Natural killer cell (primary cell): ENCODE results near the gene HOMER1. TPM values are rescaled to one million over a fixed set of nuclear protein-coding genes. Genes with fewer than 3 reads are reported as not detected.

ENCODE experiments used
- ATAC-seq, 3 donors: fragments of 150-1000 bp in 2 of 3; fragments of 200-7000 bp in 1 of 3; cut with Tn5 transposase; 1 replicate in 1 of 3; 2 replicates in 2 of 3; pipeline ENCODE4 v1.10.0; 2021; ENCODE audit warnings: mild to moderate bottlenecking in 2 of 3, moderate library complexity in 2 of 3
- DNase-seq, 2 donors: peaks; one replicate each; pipeline versions ENCODE4 v3.0.0 to v3.0.0-alpha.2; 2013 to 2021; ENCODE audit warnings: mixed read lengths in 1 of 2
- H3K27ac ChIP-seq: one replicate; pipeline ENCODE4 v1.5.1; 2013; ENCODE audit warnings: mild to moderate bottlenecking, low read length
- H3K27me3 ChIP-seq: one replicate; pipeline ENCODE4 v1.6.1; 2013; ENCODE audit warnings: low read length; ENCODE audit not compliant: control insufficient read depth, insufficient read depth
- H3K36me3 ChIP-seq: one replicate; pipeline ENCODE4 v1.6.1; 2013; ENCODE audit warnings: low read length; ENCODE audit not compliant: control insufficient read depth, insufficient read depth
- H3K4me1 ChIP-seq: one replicate; pipeline ENCODE4 v1.6.1; 2013; ENCODE audit warnings: low read length; ENCODE audit not compliant: control insufficient read depth, insufficient read depth
- H3K4me3 ChIP-seq: one replicate; pipeline ENCODE4 v1.5.1; 2013; ENCODE audit warnings: low read length
- H3K9me3 ChIP-seq: one replicate; pipeline ENCODE4 v1.6.1; 2013; ENCODE audit warnings: low read length; ENCODE audit not compliant: control insufficient read depth, insufficient read depth
- H3K27ac Mint-ChIP-seq, 2 donors: one replicate each; pipeline ENCODE4 v1.8.0; 2022; ENCODE audit warnings: mild to moderate bottlenecking in 2 of 2, mixed read lengths in 2 of 2, moderate library complexity in 1 of 2
- H3K27me3 Mint-ChIP-seq, 2 donors: one replicate each; pipeline ENCODE4 v1.8.0; 2022; ENCODE audit warnings: low read depth in 2 of 2, mixed read lengths in 2 of 2
- H3K36me3 Mint-ChIP-seq: one replicate; pipeline ENCODE4 v1.8.0; 2022; ENCODE audit warnings: mixed read lengths
- H3K4me1 Mint-ChIP-seq, 2 donors: one replicate each; pipeline ENCODE4 v1.8.0; 2022; ENCODE audit warnings: mixed read lengths in 2 of 2
- H3K4me3 Mint-ChIP-seq: one replicate; pipeline ENCODE4 v1.8.0; 2022; ENCODE audit warnings: mild to moderate bottlenecking, moderate library complexity, mixed read lengths
- H3K9me3 Mint-ChIP-seq, 2 donors: one replicate each; pipeline ENCODE4 v1.8.0; 2022; ENCODE audit warnings: mixed read lengths in 2 of 2
- WGBS: methylation state at CpG from one replicate; pipeline ENCODE4 v1.1.7; 2013; ENCODE audit warnings: missing lambda C conversion rate; ENCODE audit not compliant: insufficient coverage; 5-methylcytosine and 5-hydroxymethylcytosine counted together
- intact Hi-C: fragments of 100-400 bp; cut with micrococcal nuclease; formaldehyde crosslinking; loops from one replicate; pipeline ENCODE4 v1.14.2; 2022
- total RNA-seq, 4 donors: library from RNA; stranded (reverse); fragments of 120-200 nt in 1 of 4; gene quantifications; one replicate each; pipeline versions ENCODE4 v1.2.3 to v1.2.4, GENCODE V29; 2013 to 2022
- TF ChIP-seq, protein P1 (sequence below): fragments of 200-600 bp; IDR thresholded peaks from one replicate; pipeline ENCODE4 v1.8.0; 2022; ENCODE audit warnings: antibody characterized with exemption

The HOMER1 gene
- total RNA-seq, 3 donors from 2014 or later (not counting 1 experiment from before 2014, with no cell fraction given), result 3.1 to 5.4 (median 4.3) TPM

- Histone ChIP-seq H3K9me3 (no peaks in the 10 kb centered on the region), H3K36me3 (no peaks in the 10 kb centered on the region), H3K27ac (no peak overlapping the region), H3K27me3 (peaks cover 1% of the 10 kb centered on the region), H3K4me1 (no peaks in the 10 kb centered on the region), H3K4me3 (no peak overlapping the region)
- WGBS, result 86% methylated on average over 1 of the region's 1 CpG
- Mint-ChIP-seq H3K4me1 (no peaks in the 10 kb centered on the region), H3K36me3 (no peaks in the 10 kb centered on the region), H3K4me3 (no peak overlapping the region), H3K27me3 (peaks cover 3 to 4% of the 10 kb centered on the region in 2 donors), H3K27ac (no peak overlapping the region), H3K9me3 (peaks cover 0 to 3% of the 10 kb centered on the region in 2 donors)
- no peak for ATAC-seq
- DNase-seq, result no peak
- TF ChIP-seq, protein P1, sequence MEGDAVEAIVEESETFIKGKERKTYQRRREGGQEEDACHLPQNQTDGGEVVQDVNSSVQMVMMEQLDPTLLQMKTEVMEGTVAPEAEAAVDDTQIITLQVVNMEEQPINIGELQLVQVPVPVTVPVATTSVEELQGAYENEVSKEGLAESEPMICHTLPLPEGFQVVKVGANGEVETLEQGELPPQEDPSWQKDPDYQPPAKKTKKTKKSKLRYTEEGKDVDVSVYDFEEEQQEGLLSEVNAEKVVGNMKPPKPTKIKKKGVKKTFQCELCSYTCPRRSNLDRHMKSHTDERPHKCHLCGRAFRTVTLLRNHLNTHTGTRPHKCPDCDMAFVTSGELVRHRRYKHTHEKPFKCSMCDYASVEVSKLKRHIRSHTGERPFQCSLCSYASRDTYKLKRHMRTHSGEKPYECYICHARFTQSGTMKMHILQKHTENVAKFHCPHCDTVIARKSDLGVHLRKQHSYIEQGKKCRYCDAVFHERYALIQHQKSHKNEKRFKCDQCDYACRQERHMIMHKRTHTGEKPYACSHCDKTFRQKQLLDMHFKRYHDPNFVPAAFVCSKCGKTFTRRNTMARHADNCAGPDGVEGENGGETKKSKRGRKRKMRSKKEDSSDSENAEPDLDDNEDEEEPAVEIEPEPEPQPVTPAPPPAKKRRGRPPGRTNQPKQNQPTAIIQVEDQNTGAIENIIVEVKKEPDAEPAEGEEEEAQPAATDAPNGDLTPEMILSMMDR, result no peak
- intact Hi-C loops, result no loop called here
Measured at GRCh38 chr5:79481574-79481973, 32.4 kb downstream of the HOMER1 start.

- Mint-ChIP-seq H3K4me1 (no peaks in the 10 kb centered on the region), H3K36me3 (no peaks in the 10 kb centered on the region), H3K27ac (no peak overlapping the region), H3K27me3 (peaks cover 3 to 4% of the 10 kb centered on the region in 2 donors), H3K9me3 (peaks cover 0 to 3% of the 10 kb centered on the region in 2 donors), H3K4me3 (no peak overlapping the region)
- Histone ChIP-seq H3K4me3 (no peak overlapping the region), H3K9me3 (no peaks in the 10 kb centered on the region), H3K27ac (no peak overlapping the region), H3K27me3 (no peaks in the 10 kb centered on the region), H3K36me3 (no peaks in the 10 kb centered on the region), H3K4me1 (no peaks in the 10 kb centered on the region)
- DNase-seq (no peak), ATAC-seq (no peak)
- TF ChIP-seq, protein P1, result no peak
- intact Hi-C loops, result no loop called here
- WGBS, result 69% methylated on average over 3 of the region's 3 CpGs
Measured at GRCh38 chr5:79480991-79481390, 32.9 kb downstream of the HOMER1 start.

- Mint-ChIP-seq H3K27me3 (peaks cover 0 to 4% of the 10 kb centered on the region in 2 donors), H3K4me3 (no peak overlapping the region), H3K36me3 (no peaks in the 10 kb centered on the region), H3K9me3 (no peaks in the 10 kb centered on the region), H3K27ac (no peak overlapping the region), H3K4me1 (no peaks in the 10 kb centered on the region)
- Histone ChIP-seq H3K27ac (no peak overlapping the region), H3K36me3 (no peaks in the 10 kb centered on the region), H3K4me1 (no peaks in the 10 kb centered on the region), H3K27me3 (no peaks in the 10 kb centered on the region), H3K9me3 (no peaks in the 10 kb centered on the region), H3K4me3 (no peak overlapping the region)
- TF ChIP-seq, protein P1, result no peak
- DNase-seq (no peak), ATAC-seq (no peak)
- WGBS, result 100% methylated on average over 2 of the region's 4 CpGs
- intact Hi-C loops, result no loop called here
Measured at GRCh38 chr5:79475152-79475466, 38.8 kb downstream of the HOMER1 start.

DNA sequence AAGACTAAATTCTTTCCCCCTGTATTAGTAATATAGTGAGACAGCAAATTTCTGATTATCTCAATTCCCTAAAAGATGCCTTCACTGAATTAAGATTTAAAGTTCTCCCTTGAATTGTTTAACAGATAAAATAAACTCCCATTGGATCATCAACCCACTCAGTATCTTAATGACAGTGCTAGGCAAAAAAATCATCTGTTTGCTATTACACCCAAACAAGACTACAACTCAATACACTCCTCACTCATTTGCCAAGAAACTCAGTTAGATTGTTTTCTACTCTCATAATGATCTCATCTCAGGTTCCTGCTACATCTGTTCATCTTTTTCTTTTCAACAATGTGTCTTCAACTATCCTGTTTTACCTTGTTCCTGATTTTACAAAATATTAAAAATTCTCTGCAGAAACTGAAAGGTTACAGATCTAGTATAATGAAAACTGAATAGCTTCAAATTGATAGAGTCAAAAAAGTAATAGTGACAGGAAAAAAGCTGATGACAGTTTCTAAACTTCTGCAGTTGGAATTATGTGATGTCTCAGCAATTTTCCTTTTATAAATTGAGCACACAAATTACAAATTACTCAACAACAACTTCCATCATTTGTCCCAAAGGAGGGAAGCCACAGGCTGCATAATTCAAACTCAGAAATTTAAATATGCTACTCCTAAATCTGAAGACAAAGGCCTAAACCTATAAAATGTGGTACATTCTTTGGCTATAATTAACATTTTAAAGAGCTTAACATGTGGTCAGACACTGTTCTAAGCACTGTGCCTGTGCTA is 39.4 kb downstream of the HOMER1 start:
- intact Hi-C loops, result no loop called here
- H3K9me3 ChIP-seq, result no peaks in the 10 kb centered on the region
- no peaks in the 10 kb centered on the region for H3K27me3 ChIP-seq
- ATAC-seq (no peak), DNase-seq (no peak)
- Mint-ChIP-seq H3K4me1 (no peaks in the 10 kb centered on the region), H3K27ac (no peak overlapping the region), H3K27me3 (no peaks in the 10 kb centered on the region), H3K4me3 (no peak overlapping the region), H3K9me3 (no peaks in the 10 kb centered on the region), H3K36me3 (no peaks in the 10 kb centered on the region)
- TF ChIP-seq, protein P1, result no peak
- H3K27ac ChIP-seq, result no peak overlapping the region
- no peaks in the 10 kb centered on the region for H3K4me1 ChIP-seq
- no peaks in the 10 kb centered on the region for H3K36me3 ChIP-seq
- H3K4me3 ChIP-seq, result no peak overlapping the region
